GM04503 (cell line): Measurements from ENCODE around the gene CD81.
"Not testable (repeated sequence)": the region's sequence is repeated elsewhere in the genome, so short reads cannot be mapped to it uniquely, and the experiment has no call there.

Experiments
- DNase-seq: peaks from one replicate; pipeline ENCODE4 v3.0.0-alpha.2; 2012; ENCODE audit warnings: low read depth

CD81 gene, protein sequence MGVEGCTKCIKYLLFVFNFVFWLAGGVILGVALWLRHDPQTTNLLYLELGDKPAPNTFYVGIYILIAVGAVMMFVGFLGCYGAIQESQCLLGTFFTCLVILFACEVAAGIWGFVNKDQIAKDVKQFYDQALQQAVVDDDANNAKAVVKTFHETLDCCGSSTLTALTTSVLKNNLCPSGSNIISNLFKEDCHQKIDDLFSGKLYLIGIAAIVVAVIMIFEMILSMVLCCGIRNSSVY

DNA sequence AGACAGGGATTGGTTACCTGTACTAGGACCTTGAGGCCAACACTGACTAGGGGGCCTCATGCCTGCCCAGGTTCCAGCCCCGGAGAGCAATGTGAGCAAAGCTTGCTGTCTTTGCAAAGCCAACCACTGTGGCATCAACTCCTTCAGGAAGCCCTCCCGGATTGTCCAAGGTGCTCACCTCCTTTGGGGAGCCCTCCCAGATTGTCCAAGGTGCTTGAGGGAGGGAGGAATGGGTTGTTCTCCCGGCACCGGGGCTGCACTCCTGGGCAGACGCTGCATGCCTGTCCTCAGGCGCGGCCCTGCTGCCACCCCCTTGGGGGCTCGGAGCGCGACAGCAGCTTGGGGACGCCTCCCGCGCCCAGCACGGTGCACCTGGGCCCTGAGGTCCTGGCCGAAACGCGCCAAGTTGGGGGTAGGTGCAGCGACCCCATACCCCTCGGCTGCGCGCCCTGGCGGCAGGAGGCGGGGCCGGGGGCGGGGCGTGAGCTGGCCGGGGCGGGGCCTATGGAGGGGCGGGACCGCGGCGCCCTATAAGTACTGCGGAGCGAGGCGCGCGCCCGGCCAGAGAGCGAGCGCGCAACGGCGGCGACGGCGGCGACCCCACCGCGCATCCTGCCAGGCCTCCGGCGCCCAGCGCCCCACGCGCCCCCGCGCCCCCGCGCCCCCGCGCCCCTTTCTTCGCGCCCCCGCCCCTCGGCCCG lies at the start of gene CD81:
CD81 (plus strand) TSS at position 560 of the 701 bp plus-strand sequence. CDS start 240 bp downstream, outside the sequence.
- no peak for DNase-seq

DNA sequence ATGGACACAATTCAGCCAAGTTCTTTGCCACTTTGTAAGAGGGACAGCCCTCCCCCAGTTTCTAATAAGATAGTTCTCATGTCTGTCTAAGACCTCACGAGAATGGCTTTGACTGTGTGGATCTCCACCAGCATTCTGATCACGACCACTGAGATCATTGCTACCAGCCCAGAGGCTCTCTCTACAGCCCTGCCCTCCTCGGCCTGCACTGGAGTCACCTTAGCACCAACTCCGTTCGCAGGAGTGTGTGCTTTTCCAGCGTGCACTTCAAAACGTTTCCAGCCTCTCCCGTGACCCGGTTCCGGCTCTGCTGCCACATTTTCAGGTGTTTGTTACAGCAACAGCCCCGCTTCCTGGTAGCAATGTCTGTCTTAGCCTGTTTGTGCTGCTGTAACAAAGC lies 49.1 kb upstream of the CD81 start:
- DNase-seq, result no peak

DNA sequence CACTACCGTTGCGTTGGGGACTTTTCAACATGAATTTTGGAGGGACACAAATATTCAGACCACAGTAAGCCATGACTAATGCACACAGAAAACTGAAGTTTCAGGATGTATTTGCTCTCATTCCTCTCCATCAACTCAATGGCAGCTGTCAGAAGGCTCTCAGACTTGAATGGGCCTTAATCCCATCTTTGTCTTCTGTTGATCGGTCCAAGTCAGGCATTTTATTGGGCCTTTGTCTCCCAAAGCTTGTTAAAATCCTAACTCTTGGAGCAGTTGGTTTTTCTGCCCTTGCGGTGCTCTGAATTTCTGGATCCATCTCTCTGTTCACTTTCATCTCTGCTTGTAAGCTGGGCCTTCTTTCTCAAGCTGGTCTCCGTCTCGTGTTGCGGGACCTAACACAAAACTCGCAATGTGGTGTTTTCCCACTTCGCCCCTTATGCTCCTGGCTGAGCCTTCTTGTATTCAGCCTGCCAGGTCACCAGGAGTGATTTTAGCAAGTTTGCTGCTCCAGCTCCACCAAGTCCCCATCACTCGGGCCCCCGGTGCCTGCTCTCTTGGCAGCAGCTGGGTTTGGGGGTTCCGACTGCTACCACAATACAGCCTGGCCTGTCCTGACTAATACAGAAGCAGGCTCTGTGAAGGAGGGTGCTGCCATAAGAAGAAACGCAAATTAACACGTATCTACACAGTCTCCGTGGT lies 48.3 kb upstream of the CD81 start:
- DNase-seq, result no peak

DNA sequence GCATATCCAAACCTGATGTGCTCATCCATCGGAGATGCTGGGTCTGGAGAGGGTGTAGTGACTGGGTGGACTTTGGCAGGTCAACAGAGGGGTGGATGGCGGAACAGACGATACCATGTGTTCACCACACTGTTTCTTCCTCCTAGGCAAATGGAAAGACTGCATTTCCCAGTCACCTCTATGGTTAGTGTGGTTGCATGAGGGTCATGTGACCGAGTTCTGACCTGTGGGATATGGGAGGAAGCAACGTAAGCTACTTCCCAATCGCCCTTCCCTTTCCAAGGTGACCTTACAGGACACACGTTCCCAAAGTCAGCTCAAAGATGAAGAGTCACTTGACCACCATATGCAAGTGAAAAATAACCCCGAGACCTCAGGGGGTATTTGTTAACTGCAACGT lies 47.6 kb upstream of the CD81 start:
- DNase-seq, result no peak

DNA sequence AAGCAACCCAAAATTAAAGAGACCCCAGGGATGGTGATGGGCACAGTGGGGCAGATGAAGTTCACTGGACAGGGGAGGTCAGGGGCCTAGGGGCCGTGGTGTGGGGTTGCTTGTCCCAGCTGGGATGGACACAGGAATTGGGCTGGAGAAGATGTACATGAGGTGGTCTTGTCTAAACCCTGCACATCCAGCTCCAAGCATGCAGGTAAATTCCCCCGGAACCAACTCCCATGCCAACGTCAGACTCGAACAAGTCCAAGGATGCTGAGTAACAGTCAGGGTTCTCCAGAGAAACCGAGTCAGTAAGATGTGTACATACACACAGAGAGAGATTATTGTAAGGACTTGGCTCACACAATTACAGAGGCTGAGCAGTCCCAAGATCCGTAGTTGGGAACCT lies 46.4 kb upstream of the CD81 start:
- DNase-seq, result no peak

DNA sequence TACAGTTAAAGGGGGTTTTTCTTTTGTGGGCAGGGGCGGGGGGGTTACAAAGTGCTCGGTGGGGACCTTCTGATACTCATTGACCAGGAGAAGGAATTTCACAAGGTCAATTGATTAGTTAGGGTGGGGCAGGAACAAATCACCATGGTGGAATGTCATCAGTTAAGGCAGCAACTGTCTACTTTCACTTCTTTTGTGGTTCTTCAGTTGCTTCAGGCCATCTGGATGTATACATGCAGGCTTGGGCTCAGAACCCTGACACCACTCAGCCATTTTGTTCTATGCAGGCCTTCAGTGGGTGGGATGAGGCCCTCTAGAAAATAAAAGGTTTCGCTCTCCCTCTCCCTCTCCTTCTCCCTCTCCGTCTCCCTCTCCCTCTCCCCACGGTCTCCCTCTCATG lies 45.7 kb upstream of the CD81 start:
- no peak for DNase-seq

DNA sequence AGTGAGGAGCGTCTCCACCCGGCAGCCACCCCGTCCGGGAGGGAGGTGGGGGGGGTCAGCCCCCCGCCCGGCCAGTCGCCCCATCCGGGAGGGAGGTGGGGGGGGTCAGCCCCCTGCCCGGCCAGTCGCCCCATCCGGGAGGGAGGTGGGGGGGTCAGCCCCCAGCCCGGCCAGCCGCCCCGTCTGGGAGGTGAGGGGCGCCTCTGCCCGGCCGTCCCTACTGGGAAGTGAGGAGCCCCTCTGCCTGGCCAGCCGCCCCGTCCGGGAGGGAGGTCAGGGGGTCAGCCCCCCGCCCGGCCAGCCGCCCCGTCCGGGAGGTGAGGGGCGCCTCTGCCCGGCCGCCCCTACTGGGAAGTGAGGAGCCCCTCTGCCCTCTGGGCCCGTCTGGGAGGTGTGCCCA lies 44.5 kb upstream of the CD81 start:
- not testable (repeated sequence) for DNase-seq

GRCh38 chr11:2333486-2334205 lies 43.5 kb upstream of the CD81 start:
- not testable (repeated sequence) for DNase-seq

DNA sequence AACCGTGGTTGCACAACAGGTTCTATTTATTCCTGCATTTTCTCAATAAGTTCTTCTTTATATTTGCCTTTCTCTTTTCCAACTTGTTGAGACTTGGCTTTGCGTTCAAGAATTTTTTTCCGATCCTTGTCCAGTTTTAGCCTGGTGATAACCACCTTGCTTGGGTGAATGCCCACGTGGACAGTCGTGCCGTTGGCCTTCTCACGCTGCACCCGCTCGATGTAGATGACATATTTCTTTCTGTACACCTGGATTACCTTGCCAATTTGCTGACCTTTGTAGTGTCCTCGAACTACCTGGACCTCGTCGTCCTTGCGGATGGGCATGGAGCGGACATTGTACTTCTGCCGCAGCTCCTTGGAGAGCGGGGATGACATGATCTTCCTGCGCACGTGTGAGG lies 41.8 kb upstream of the CD81 start:
- not testable (repeated sequence) for DNase-seq

GRCh38 chr11:2338760-2339159 lies 38.4 kb upstream of the CD81 start:
- DNase-seq, result not testable (repeated sequence)

DNA sequence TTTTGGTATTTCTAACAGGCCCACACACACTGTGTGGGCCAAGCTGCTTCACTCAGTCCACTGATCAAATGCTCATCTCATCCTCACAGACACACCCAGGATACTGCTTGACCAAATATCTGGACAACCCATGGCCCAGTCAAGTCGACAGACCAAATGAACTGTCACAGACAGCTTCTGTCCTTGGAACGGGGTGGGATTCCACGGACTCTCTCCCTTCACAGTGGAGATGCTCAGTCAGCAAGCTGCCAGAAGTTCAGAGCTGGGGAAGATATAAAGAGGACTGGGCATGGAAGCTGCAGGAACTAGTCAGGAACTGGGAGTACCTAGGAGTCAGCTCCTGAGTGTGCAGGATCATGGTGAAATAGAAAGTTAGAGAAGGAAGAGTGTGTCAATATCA lies 34.6 kb upstream of the CD81 start:
- no peak for DNase-seq

DNA sequence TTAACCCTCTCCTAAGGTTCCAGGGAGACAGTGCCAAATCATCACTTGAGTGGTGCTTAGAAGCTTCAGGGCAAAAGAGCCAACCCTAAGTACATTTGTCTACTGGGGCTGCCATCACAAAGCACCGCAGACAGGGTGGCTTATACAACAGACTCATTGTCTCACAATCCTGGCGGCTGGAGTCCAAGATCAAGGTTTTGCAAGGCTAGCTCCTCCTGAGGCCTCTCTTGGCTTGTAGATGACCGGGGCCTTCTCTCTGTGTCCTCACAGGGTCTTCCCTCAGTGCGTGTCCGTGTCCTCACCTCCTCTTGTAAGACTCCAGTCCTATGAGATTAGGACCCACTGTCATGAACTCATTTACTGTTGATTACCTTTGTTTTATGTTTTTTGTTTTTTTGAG lies 34.1 kb upstream of the CD81 start:
- no peak for DNase-seq

DNA sequence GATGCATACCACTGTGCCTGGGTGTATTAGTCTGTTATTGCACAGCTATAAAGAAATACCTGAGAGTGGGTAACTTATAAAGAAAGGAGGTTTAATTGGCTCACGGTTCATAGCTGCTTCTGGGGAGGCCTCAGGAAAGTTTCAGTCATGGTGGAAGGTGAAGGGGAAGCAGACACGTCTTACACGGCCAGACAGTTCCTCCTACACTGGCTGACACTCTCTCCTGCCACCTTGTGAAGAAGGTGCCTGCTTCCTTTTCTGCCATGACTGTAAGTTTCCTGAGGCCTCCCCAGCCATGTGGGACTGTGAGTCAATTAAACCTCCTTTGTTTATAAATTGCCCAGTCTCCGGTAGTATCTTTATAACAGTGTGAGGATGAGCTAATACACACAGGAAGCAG lies 33.6 kb upstream of the CD81 start:
- no peak for DNase-seq

DNA sequence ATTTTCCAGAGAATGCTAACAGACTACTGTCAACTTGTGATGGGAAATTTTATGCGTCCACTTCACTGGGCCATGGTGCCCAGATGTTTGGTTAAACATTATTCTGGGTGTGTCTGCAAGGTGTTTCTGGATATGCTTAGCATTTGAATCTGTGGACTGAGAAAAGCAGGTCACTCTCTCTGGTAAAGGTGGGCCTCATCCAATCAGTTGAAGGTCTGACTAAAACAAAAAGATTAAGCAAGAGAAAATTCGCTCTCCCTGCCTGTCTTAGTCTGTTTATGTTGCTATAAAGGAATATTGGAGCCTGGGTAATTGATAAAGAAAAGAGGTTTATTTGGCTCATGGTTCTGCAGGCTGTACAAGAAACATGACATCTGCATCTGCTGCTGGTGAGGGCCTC lies 32.1 kb upstream of the CD81 start:
- DNase-seq, result no peak

- DNase-seq, result no peak
Measured at GRCh38 chr11:2346014-2346413, 31.1 kb upstream of the CD81 start.

DNA sequence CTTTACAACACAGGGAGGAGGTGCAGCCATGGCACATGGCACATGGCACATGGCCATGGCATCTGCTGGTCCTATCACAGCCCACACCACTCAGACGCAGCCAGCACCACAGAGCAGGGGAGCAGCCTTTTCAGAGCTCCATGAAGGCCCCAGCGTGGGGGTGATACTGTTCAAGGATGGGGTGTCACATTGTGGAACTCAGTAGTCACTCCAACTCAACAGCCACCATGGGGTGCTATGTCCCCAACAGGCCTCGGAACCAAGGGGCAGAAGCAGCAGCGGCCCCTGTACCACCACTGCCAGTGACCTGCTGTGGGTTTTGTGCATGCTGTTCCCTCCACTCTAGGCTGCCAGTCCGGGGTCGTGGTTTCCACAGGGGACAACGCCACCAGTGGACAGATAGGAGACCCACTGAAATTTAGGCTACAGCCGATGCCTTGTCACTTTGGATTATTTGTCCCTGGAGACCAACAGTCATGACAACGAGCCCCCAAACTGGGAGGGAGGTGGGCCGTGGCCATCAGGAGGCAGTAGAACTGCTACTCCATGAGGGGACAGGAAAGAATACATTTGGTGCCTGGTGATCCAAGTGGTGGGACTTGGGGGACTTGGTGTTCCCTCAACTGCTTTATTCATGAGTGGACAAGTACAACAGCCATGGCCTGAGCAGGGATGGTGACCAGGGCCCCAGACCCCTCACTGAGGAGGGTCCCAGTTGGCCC lies 30.4 kb upstream of the CD81 start:
- DNase-seq, result no peak

- DNase-seq, result no peak
Measured at GRCh38 chr11:2347308-2347830, 29.7 kb upstream of the CD81 start.

- DNase-seq, result no peak
Measured at GRCh38 chr11:2348986-2349385, 28.1 kb upstream of the CD81 start.

- no peak for DNase-seq
Measured at GRCh38 chr11:2351701-2352100, 25.4 kb upstream of the CD81 start.

DNA sequence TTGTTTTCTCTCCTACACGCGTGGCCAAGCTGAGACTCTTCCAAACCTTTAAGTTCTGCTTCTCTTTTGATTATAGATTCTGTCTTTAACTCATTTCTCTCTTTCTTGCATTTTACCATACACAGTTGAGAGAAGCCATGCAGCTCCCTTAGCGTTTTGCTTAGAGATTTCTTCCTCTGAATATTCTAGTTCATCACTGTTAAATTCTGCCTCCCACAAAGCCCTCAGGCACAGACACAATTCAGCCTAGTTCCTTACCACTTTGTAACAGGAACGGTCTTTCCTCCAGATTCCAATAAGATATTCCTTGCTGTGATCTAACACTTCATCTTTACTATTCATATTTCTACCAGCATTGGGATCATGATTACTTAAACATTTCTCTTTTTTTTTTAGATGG lies 24.7 kb upstream of the CD81 start:
- DNase-seq, result no peak

GRCh38 chr11:2355000-2355644 lies 22.0 kb upstream of the CD81 start:
- DNase-seq, result no peak
